PC-9 (cell line): Measurements from ENCODE around the gene SGCD.

ENCODE experiments used
- EZH2 ChIP-seq: fragments of 200-600 bp; sonication (generic); IDR thresholded peaks from 2 replicates; pipeline ENCODE4 v1.8.0; 2017; ENCODE audit warnings: antibody characterized with exemption, low read depth
- TF ChIP-seq, protein P1 (sequence below): fragments of 200-600 bp; sonication (generic); conservative IDR thresholded peaks from 2 replicates; pipeline ENCODE4 v1.6.1; 2017; ENCODE audit warnings: mixed run types, antibody characterized with exemption, mild to moderate bottlenecking, moderate library complexity

GRCh38 chr5:156396063-156396829 is 69.3 kb downstream of the SGCD start:
- TF ChIP-seq, protein P1, sequence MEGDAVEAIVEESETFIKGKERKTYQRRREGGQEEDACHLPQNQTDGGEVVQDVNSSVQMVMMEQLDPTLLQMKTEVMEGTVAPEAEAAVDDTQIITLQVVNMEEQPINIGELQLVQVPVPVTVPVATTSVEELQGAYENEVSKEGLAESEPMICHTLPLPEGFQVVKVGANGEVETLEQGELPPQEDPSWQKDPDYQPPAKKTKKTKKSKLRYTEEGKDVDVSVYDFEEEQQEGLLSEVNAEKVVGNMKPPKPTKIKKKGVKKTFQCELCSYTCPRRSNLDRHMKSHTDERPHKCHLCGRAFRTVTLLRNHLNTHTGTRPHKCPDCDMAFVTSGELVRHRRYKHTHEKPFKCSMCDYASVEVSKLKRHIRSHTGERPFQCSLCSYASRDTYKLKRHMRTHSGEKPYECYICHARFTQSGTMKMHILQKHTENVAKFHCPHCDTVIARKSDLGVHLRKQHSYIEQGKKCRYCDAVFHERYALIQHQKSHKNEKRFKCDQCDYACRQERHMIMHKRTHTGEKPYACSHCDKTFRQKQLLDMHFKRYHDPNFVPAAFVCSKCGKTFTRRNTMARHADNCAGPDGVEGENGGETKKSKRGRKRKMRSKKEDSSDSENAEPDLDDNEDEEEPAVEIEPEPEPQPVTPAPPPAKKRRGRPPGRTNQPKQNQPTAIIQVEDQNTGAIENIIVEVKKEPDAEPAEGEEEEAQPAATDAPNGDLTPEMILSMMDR, result no peak
- no peak for TF ChIP-seq EZH2
